Measurements from ENCODE around the gene CDC42. TPM values are rescaled to one million over a fixed set of nuclear protein-coding genes. Genes with fewer than 3 reads are reported as not detected.
A peak's percentile ranks its signal among the peaks of the same experiment; 100 is the strongest.

Gene CDC42
- total and polyA plus RNA-seq, 2 of the 4 experiments (the other 2 are of a cell fraction) = 162 to 609 TPM

- H4K91ac ChIP-seq (ENCODE audit: insufficient read depth, low read depth, low read length) = no peak overlapping the region
- no peak for TF ChIP-seq RCOR1 (IDR thresholded peaks at IDR 0.05; ENCODE audit: insufficient replicate concordance, low read length)
- no peak for TF ChIP-seq POLR2A (IDR thresholded peaks at IDR 0.05; ENCODE audit: low read depth, low read length)
- no peak for TF ChIP-seq RFX5 (IDR thresholded peaks at IDR 0.05; ENCODE audit: low read depth, low read length)
- no peak for TF ChIP-seq CTCF (conservative IDR thresholded peaks at IDR 0.05; ENCODE audit: low read depth, low read length)
- TF ChIP-seq SMC3 (IDR thresholded peaks at IDR 0.05; ENCODE audit: low read depth, low read length) = no peak
- TF ChIP-seq MXI1 (IDR thresholded peaks at IDR 0.05; ENCODE audit: borderline replicate concordance, low read depth, low read length) = no peak
- TF ChIP-seq ELK1 (IDR thresholded peaks at IDR 0.05; ENCODE audit: borderline replicate concordance, low read depth, low read length) = no peak
- TF ChIP-seq RAD21 (IDR thresholded peaks at IDR 0.05; ENCODE audit: low read length) = no peak
- TF ChIP-seq MAFK (IDR thresholded peaks at IDR 0.05; ENCODE audit: low read depth, low read length) = no peak
- H2AFZ ChIP-seq (replicated peaks; ENCODE audit: low read length, poor library complexity) = no peak overlapping the region
- no TSS peak for BruUV-seq (replicated peaks)
- peaks cover 14% of the 10 kb centered on the region for H3K36me3 ChIP-seq (ENCODE audit: control insufficient read depth, insufficient read depth, low read length)
- H3K14ac ChIP-seq (replicated peaks; ENCODE audit: low read depth, low read length) = no peak overlapping the region; the same call in 1 of the 2 replicates
- no peak overlapping the region for H2BK5ac ChIP-seq (ENCODE audit: low read depth, low read length, poor library complexity, severe bottlenecking)
- no peak overlapping the region for H3K4me2 ChIP-seq (ENCODE audit: low read depth, low read length)
- WGBS, 2 experiments (ENCODE audit: extremely low coverage in 2 of 2, insufficient read length in 1 of 2) = 60% methylated on average over 2 of the region's 5 CpGs; no CpG with 5 or more reads in 1 of the 2 experiments
- no peak overlapping the region for H3K23ac ChIP-seq (ENCODE audit: low read depth, low read length)
- H4K20me1 ChIP-seq (ENCODE audit: insufficient read depth, low read length) = peaks cover 98% of the 10 kb centered on the region
- H4K8ac ChIP-seq (ENCODE audit: low read depth in 2 of 2, low read length in 2 of 2) = no peak overlapping the region
- H3K9me1 ChIP-seq (ENCODE audit: insufficient read depth, low read length) = peaks cover 13% of the 10 kb centered on the region
- H4K5ac ChIP-seq (ENCODE audit: low read depth, low read length) = no peak overlapping the region
- H3K27me3 ChIP-seq (ENCODE audit: control insufficient read depth, insufficient read depth, low read length) = no peaks in the 10 kb centered on the region
- H3K9ac ChIP-seq (ENCODE audit: low read depth, low read length) = no peak overlapping the region
- H3K27ac ChIP-seq (ENCODE audit: insufficient read depth, low read length) = no peak overlapping the region
- no peak overlapping the region for H2AK5ac ChIP-seq (ENCODE audit: low read depth, low read length)
- H2AK9ac ChIP-seq (replicated peaks; ENCODE audit: low read depth, low read length, poor library complexity) = no peak overlapping the region
- DNase-seq (peak; percentile 44), ATAC-seq (ENCODE audit: low read depth) (peak; percentile 38)
- H3K79me1 ChIP-seq (ENCODE audit: low read depth in 1 of 2, low read length in 2 of 2) = peaks cover 0 to 52% of the 10 kb centered on the region in 2 experiments; a peak in 2 of 4 replicates
- H3K9me3 ChIP-seq (ENCODE audit: control insufficient read depth, insufficient read depth, low read length) = no peaks in the 10 kb centered on the region
- POLR2A ChIA-PET (ENCODE audit: unreplicated experiment) = no interaction called here
- in situ Hi-C loops (cut with MboI; ENCODE audit: low sequenced_read_pairs) = no loop called here
- no peak overlapping the region for H3K56ac ChIP-seq (ENCODE audit: extremely low read depth, insufficient read depth, low read length)
- H2BK15ac ChIP-seq (ENCODE audit: low read depth, low read length) = no peak overlapping the region
- no peak overlapping the region for H3K4ac ChIP-seq (ENCODE audit: low read depth, low read length)
- CTCF ChIA-PET = no interaction called here
- H3K4me3 ChIP-seq (ENCODE audit: insufficient read depth, low read depth, low read length) = no peak overlapping the region
- no peak overlapping the region for H3K18ac ChIP-seq (ENCODE audit: low read depth, low read length)
- peaks cover 16% of the 10 kb centered on the region for H3K4me1 ChIP-seq (ENCODE audit: control insufficient read depth, insufficient read depth, low read length)
- intact Hi-C loops (cut with micrococcal nuclease) = no loop called here
- no peak overlapping the region for H2BK20ac ChIP-seq (ENCODE audit: low read depth, low read length)
- dilution Hi-C loops (cut with HindIII; ENCODE audit: low sequenced_read_pairs, unreplicated experiment) = no loop called here
- H2BK120ac ChIP-seq (ENCODE audit: low read depth, low read length) = no peak overlapping the region
These were observed 25.2 kb downstream of the CDC42 start for GRCh38 chr1:22077728-22078127.

All from IMR-90 (cell line).